GM13976 (cell line): Measurements from ENCODE around the gene THADA.

ENCODE experiments used
- DNase-seq: peaks from one replicate; pipeline ENCODE4 v3.0.0; 2012; ENCODE audit warnings: low spot score
- CTCF ChIP-seq: IDR thresholded peaks from 2 replicates; pipeline ENCODE4 v1.5.1; 2012; ENCODE audit warnings: borderline replicate concordance, mild to moderate bottlenecking; ENCODE audit not compliant: insufficient read depth; ENCODE audit errors: extremely low read depth, missing control alignments, control extremely low read depth
- in situ Hi-C: fragments of 300-500 bp; cut with MboI; formaldehyde crosslinking; loops from one replicate; pipeline ENCODE4 v1.12.0; 2022; ENCODE audit warnings: low sequenced_read_pairs, mixed read lengths, inconsistent platforms; ENCODE audit not compliant: unreplicated experiment

The THADA gene

GRCh38 chr2:43383533-43383932 lies 212.3 kb downstream of the THADA start:
- TF ChIP-seq CTCF = no peak
- no peak for DNase-seq
- in situ Hi-C loops = no loop called here

GRCh38 chr2:43379494-43379893 lies 216.3 kb downstream of the THADA start:
- TF ChIP-seq CTCF = no peak
- in situ Hi-C loops = no loop called here
- no peak for DNase-seq

GRCh38 chr2:43377327-43377726 lies 218.5 kb downstream of the THADA start:
- in situ Hi-C loops = no loop called here
- no peak for TF ChIP-seq CTCF
- DNase-seq = no peak

DNA sequence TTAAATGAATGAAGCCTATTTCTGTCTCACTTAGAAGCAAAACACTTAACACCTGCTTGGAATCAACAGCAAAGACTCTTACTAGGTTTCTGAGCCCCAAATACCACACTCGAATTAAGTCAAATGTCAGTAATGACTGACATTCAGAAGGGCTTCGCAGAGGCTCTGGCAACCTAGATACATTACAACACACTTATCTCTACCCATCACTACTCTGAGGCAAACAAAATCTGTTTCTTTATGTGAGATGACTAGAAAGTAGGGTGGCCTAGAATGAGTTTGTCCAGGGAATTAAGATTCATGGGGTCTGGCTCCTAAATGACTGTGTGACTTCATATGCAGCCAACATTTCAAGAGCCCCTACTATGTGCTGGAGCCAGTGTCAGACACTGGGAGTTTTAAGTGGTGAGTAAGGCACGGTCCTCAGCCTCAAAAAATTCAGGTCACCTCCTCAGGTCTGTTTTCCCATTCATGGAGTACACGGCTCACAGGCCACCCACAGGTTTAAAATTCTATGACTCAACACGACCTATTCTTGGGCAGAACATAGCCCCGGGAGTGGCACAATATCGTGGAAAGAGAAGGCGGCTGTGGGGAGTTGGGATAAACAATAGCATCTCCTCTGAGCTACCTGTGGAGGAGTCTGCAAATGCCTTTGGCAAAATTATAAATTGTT lies 219.2 kb downstream of the THADA start:
- DNase-seq = no peak
- in situ Hi-C loops = no loop called here
- TF ChIP-seq CTCF = no peak

DNA sequence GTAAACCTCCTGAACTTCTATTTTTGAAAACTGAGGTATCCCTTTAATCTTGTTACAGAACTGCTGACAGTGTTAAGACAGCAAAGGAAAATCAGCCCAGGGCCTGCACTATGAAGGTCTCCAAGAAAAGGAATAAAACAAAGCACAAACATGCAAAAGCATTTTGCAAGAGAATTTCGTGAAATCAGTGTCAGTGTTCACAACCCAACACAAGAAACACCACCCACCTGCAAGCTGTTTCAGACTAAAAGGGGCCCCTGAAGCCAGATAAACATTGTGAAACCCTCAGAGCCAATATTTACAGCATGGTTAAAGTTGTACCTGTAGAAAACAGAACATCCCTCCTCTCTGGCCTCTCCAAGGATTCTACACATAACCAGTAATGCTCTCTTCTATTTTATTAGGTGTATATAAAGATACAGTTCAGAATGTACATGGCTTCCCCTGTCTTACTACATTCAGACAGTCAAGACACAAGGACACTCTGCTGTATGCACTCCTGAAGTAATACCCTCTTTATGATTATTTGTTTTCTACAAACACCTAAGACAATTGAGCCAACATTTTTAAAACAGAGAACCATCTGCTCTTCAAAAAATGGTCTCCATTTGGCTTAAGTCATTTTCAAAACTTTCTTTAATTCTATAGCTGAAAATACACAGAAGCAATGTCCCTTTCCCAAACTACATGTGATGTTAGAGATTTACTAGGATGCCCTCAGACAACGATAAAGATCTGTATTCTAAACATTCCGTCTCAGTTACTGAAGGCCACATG lies 219.9 kb downstream of the THADA start:
- TF ChIP-seq CTCF = no peak
- no peak for DNase-seq
- in situ Hi-C loops = no loop called here

GRCh38 chr2:43372416-43373081 lies 223.3 kb downstream of the THADA start:
- in situ Hi-C loops = no loop called here
- TF ChIP-seq CTCF = no peak
- DNase-seq = no peak
